KOPT-K1 (cell line): ENCODE results near the gene DENND2A.
A peak's percentile ranks its signal among the peaks of the same experiment; 100 is the strongest.

ENCODE experiments used
- H3K27ac ChIP-seq: fragments of 200-600 bp; sonication (generic); 2 replicates; pipeline ENCODE4 v1.5.1; 2016; ENCODE audit warnings: antibody characterized with exemption, mild to moderate bottlenecking, low read depth, low read length; ENCODE audit not compliant: poor library complexity, severe bottlenecking
- H3K36me3 ChIP-seq: fragments of 200-600 bp; sonication (generic); 2 replicates; pipeline ENCODE4 v1.5.1; 2017; ENCODE audit warnings: antibody characterized with exemption, mild to moderate bottlenecking, low read length, moderate library complexity; ENCODE audit not compliant: insufficient read depth
- H3K9me3 ChIP-seq: fragments of 200-600 bp; sonication (generic); 2 replicates; pipeline ENCODE4 v1.5.1; 2017; ENCODE audit warnings: antibody characterized with exemption, low read length, mild to moderate bottlenecking; ENCODE audit not compliant: insufficient read depth, poor library complexity, severe bottlenecking

The DENND2A gene

DNA sequence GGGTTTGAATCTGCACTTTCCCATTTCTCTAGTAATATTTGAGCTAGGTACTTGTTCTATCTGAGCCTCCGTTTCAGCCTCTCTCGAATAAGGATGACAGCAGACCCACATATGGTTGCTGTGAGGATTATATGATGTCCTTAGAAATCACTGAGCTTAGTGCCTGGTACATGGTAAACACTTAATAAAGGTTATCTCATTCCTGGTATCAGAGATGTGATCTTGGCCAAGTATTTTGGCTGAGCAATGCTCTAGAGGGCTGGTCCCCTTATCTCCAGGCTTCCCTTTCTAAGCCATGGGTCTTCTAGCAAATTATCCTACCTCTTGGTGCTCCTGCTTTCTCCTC lies 160.9 kb downstream of the DENND2A start:
- Histone ChIP-seq H3K36me3 (no peaks in the 10 kb centered on the region), H3K9me3 (no peaks in the 10 kb centered on the region), H3K27ac (peak overlapping the region; percentile 77)

DNA sequence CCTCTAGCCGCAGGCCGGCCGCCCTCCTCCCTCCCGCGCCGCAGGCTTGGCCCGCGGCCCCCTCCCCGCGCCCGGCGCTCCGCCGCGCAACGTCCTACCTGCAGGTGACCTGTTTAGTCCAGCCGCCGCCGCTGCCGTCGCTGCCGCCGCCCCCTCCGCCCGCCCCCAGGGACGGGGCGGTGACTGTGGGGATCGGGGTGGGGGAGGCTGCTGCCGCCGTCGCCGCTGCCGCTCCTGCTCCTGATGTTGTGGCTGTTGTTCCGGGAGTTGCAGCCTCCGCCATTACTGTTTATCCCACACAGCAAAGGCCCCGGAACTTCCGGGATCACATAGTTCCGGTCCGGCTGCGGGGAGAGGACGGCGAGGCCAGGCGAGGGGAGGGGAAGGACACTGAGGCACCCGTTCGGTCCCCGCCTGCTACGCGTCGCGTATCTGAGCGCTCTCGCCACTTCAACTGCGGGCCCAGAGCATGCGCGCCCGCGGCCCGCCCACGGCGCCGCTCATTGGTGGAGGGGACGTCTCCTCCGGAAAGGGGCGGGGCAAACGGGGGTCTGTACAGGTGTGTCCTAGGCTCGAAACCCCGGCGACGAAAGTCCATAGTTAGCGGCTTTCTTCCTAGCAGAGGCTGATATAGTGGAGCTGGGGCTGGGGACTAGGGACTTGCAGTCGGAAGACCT lies 161.4 kb downstream of the DENND2A start, which contains the start of gene MKRN1:
TSS of gene MKRN1 (minus strand) at position 444 of the 677 bp plus-strand sequence. CDS start at position 283, 161 bp downstream.
- peak within 1 kb of the TSS; percentile 77 for H3K27ac ChIP-seq
- no peaks in the 10 kb centered on the region for H3K36me3 ChIP-seq
- H3K9me3 ChIP-seq: no peaks in the 10 kb centered on the region

DNA sequence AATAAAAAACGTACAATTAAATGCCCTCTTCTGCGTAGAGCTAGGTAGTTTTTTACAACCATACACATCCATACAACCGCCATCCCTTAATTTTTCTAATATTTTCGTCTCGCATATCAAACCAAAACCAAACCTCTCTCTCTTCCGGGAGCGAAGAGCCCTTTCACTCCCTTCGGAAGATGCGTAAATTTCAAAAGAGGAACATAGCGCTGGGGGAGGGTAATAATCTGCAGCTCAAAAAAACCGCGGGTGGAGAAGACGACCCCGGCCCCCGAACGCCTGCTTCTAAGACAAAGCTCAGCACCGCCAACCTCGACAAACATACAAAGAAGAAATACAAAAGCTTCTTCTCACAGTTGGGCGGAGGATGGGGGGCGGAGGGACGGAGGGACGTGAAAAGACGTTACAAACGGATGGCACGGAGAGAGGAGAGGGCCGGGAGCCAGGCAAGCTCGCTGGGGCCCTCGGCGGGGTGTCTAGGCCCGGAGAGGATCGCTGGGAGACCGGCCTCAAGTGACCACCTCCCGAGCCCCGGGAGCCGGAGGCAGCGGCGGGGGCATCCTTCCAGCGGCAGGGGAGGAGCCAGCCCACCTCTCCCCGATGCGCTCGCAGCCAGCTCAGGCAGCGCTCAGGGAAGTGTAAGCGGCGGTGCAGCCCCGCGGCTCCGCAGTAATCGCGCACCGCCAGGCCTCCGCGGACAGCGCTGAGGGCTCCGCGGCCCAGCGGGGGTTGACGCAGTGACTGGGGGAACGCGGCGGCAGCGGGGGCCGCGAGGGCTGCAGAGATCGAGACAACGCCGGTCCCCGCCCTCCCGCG lies 162.2 kb downstream of the DENND2A start:
- Histone ChIP-seq H3K36me3 (no peaks in the 10 kb centered on the region), H3K9me3 (no peaks in the 10 kb centered on the region), H3K27ac (peak overlapping the region; percentile 77)

DNA sequence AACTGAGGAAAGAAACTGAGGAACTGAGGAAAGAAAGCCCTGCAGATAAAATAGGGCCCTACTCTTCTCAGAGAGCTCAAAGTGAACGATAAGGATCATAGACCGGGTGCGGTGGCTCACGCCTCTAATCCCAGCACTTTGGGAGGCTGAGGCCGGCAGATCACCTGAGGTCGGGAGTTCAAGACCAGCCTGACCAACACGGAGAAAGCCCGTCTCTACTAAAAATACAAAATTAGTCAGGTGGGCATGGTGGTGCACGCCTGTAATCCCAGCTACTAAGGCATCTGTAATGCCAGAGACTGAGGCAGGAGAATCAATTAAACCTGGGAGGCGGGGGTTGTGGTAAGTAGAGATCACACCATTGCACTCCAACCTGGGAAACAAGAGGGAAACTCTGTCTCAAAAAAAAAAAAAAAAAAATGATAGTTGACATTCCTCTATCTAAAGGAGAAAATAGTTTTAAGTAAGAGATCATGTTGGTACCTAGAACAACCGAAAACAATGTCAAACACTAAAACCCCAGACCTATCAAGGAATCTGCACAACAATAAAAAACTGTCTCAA lies 163.8 kb downstream of the DENND2A start:
- no peaks in the 10 kb centered on the region for H3K9me3 ChIP-seq
- no peaks in the 10 kb centered on the region for H3K36me3 ChIP-seq
- H3K27ac ChIP-seq: no peak overlapping the region

DNA sequence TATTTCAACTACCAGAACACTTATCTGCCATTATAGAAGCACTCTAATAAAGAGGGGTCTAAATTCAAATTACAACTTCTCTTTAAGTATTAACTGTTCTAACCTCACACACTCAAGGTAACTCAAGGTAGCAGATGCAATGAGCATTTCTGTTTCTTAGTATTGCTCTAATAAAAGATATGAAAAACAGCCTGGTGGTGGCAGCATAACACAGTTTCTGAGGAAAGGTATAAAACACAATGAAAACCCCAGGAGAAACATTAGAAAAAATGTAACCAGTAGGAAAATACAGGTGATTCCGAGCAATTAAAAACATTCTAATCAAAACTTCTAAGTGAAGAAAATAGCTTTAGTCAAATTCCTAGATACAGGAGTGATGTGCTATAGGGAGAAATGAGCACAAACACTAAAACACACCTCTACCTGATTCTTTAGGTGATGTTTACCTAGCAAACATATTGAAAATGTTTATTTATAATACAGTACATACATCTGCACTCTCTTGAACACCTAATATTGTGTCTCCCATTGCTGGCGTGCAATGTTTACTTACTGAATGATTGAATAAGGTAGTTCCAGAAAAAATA lies 164.8 kb downstream of the DENND2A start:
- H3K27ac ChIP-seq: no peak overlapping the region
- H3K36me3 ChIP-seq: peaks cover 3% of the 10 kb centered on the region; the same call in 1 of the 2 replicates
- H3K9me3 ChIP-seq: no peaks in the 10 kb centered on the region
